IPS-15b (cell line): ENCODE measurements around the gene ARHGEF9.

ENCODE experiments used
- H3K27me3 ChIP-seq: one replicate; pipeline ENCODE4 v1.6.1; 2013; ENCODE audit warnings: low read length; ENCODE audit not compliant: control insufficient read depth, insufficient read depth
- H3K36me3 ChIP-seq: one replicate; pipeline ENCODE4 v1.6.1; 2013; ENCODE audit warnings: low read length; ENCODE audit not compliant: control insufficient read depth, insufficient read depth
- H3K4me1 ChIP-seq: one replicate; pipeline ENCODE4 v1.6.1; 2013; ENCODE audit warnings: mild to moderate bottlenecking, low read length; ENCODE audit not compliant: control insufficient read depth, insufficient read depth
- H3K4me3 ChIP-seq: one replicate; pipeline ENCODE4 v1.5.1; 2013; ENCODE audit warnings: low read depth, low read length
- H3K9ac ChIP-seq: one replicate; pipeline ENCODE4 v1.6.1; 2013; ENCODE audit warnings: low read depth, mild to moderate bottlenecking, low read length
- H3K9me3 ChIP-seq: one replicate; pipeline ENCODE4 v1.6.1; 2013; ENCODE audit warnings: mild to moderate bottlenecking, low read length; ENCODE audit not compliant: control insufficient read depth, insufficient read depth

Gene ARHGEF9

DNA sequence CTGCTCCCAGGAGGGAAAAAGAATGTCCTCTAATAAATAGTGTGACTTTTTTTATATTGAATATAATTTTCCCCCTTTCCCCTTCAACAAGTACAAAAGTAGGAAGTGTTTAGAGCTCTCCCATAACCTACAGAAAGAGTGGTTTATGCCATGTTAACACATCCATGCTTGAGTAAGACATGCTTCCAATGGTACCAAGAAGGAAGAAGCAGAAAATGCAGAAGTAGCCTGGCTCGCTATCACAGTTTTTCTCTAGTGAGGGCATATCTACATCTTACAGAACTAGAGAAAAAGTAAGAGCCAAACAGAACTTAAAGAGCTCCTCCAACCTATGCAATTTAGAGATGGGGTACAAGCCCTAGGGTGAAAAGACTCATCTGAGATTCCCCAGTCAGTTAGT, 82.5 kb downstream of the ARHGEF9 start:
- Histone ChIP-seq H3K4me1 (no peaks in the 10 kb centered on the region), H3K9me3 (no peaks in the 10 kb centered on the region), H3K9ac (no peak overlapping the region), H3K4me3 (no peak overlapping the region), H3K27me3 (no peaks in the 10 kb centered on the region), H3K36me3 (peaks cover 8% of the 10 kb centered on the region)

DNA sequence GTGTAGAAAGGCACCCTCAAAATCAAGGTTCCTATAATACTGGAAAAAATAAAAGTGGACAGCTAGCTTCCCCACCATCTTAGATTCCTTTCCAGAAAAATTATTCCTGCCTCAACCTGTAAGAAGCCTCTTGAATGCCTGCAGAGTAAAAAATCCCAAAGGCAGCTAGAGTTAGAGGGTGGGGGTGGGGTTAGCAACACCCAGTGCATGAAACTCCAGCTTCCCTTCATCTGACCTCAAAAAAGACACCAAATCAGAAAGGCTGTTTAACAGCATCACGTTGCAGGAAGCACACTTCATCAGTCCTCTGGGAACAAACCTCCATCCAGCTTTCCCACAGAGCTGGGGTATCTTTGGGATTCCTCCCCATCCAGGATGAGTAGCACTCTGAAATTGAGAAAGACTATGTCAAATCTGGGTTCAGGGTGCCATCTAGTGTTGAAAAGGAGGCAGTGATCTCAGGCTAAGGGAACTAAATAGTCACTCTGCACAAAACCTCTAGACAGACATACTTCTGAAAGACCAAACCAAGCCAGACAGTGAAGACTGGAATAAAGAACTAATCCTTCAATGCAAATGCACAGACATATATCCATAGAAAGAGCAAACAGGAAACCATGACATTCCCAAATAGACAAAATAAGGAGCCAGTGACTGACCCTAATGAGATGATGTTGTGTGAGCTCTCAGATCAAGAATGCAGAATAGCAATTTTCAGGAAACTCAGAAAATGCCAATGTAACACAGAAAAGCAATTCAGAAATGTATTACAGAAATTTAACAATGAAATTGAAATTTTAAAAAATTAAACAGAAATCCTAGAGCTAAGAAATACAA, 97.9 kb downstream of the ARHGEF9 start:
- no peaks in the 10 kb centered on the region for H3K27me3 ChIP-seq
- no peak overlapping the region for H3K9ac ChIP-seq
- H3K9me3 ChIP-seq = no peaks in the 10 kb centered on the region
- no peaks in the 10 kb centered on the region for H3K36me3 ChIP-seq
- no peak overlapping the region for H3K4me3 ChIP-seq
- peaks cover 4% of the 10 kb centered on the region for H3K4me1 ChIP-seq

GRCh38 chrX:63680423-63680822, 104.6 kb downstream of the ARHGEF9 start:
- no peaks in the 10 kb centered on the region for H3K9me3 ChIP-seq
- H3K4me1 ChIP-seq = no peaks in the 10 kb centered on the region
- H3K36me3 ChIP-seq = peaks cover 7% of the 10 kb centered on the region
- no peak overlapping the region for H3K9ac ChIP-seq
- no peaks in the 10 kb centered on the region for H3K27me3 ChIP-seq
- H3K4me3 ChIP-seq = no peak overlapping the region

GRCh38 chrX:63679432-63679831, 105.6 kb downstream of the ARHGEF9 start:
- Histone ChIP-seq H3K4me1 (no peaks in the 10 kb centered on the region), H3K27me3 (no peaks in the 10 kb centered on the region), H3K9me3 (no peaks in the 10 kb centered on the region), H3K36me3 (peaks cover 7% of the 10 kb centered on the region), H3K4me3 (no peak overlapping the region), H3K9ac (no peak overlapping the region)

DNA sequence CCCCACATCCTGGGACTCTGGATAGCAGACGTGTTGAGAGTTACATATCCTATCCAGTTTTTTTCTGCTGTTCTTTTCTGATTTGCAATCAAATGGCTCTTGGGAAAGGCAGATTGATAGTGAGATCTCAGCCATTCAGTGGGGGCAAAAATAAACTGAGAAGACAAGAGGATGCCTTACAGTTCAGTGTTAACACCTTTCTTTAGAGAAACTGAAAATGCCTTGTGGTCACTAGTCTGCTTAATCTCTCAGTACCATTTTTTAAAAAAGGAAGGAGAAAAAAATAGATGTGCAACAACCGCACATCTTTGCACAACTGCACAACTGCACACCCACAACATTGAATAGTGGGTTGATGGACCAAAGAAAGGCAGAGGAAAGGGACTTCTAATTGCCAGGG, 109.3 kb downstream of the ARHGEF9 start:
- Histone ChIP-seq H3K36me3 (peaks cover 16% of the 10 kb centered on the region), H3K27me3 (no peaks in the 10 kb centered on the region)

DNA sequence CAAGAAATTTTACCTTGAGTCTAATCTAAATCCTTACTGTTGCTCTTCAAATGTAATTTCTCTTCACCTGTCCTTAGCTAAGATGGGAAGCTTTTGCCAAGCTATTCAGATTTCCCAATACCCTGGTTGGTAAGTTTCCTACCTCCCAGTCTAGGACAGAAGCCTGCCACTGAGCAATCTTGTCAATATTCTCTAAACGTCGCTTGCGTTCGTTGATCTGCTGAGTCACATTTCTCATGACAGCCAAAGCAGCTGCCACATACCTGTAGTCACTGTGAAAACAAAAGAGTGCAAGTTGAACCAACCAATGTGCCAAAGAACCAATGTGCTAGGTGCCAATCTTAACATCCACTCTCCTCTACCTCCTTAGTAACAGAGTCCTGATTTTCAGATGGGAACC, 111.1 kb downstream of the ARHGEF9 start:
- H3K4me3 ChIP-seq = no peak overlapping the region
- peaks cover 3% of the 10 kb centered on the region for H3K9me3 ChIP-seq

More for the DNA sequence above, 109.3 kb downstream of the ARHGEF9 start:
- H3K9me3 ChIP-seq = peaks cover 3% of the 10 kb centered on the region
- no peak overlapping the region for H3K4me3 ChIP-seq
- no peaks in the 10 kb centered on the region for H3K4me1 ChIP-seq
- H3K9ac ChIP-seq = no peak overlapping the region

DNA sequence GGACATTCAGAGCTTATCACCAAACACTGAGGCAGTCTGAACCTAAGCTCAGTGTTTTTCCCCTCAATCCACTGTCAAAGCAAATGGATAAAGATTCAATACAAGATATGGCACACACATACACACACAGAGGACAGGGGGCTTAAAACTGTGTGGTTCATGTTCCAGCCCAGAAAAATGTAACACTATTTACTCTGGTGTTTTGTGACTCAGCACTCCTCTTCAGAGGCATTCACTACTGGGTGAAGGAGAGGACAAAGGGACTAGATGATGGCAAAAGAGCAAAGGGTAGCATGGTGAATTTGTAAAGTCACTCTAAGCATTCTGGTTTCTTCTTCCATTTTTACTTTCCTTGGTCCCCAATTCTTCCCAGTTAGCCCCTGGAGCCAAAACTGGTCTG, 120.3 kb downstream of the ARHGEF9 start:
- Histone ChIP-seq H3K4me1 (no peaks in the 10 kb centered on the region), H3K27me3 (no peaks in the 10 kb centered on the region), H3K4me3 (no peak overlapping the region), H3K9ac (no peak overlapping the region), H3K9me3 (peaks cover 6% of the 10 kb centered on the region), H3K36me3 (peaks cover 5% of the 10 kb centered on the region)

More for the DNA sequence above, 111.1 kb downstream of the ARHGEF9 start:
- Histone ChIP-seq H3K36me3 (peaks cover 16% of the 10 kb centered on the region), H3K27me3 (no peaks in the 10 kb centered on the region), H3K9ac (no peak overlapping the region), H3K4me1 (no peaks in the 10 kb centered on the region)

DNA sequence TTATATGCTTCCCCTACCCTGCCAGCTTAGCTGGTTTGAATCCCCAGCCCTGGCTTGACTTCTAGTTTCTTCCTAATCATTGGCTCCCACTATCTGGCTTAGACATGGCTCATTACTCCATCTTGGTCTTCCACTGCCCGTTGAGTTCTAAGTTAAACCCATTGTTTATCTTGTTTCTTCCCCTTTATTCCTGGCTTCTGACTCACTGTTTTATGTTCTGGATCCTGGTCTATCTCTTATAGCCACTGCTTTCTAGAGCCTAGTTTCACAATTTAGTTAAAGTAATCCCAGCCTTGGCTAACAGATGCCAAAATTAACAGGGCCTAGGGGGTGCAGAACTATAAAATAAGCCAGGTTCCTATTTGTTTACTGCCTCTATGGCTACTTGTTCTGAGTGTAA, 120.9 kb downstream of the ARHGEF9 start:
- H3K27me3 ChIP-seq = no peaks in the 10 kb centered on the region
- H3K4me3 ChIP-seq = no peak overlapping the region
- no peaks in the 10 kb centered on the region for H3K4me1 ChIP-seq
- H3K9ac ChIP-seq = no peak overlapping the region
- peaks cover 5% of the 10 kb centered on the region for H3K36me3 ChIP-seq
- H3K9me3 ChIP-seq = peaks cover 6% of the 10 kb centered on the region

GRCh38 chrX:63661676-63662075, 123.3 kb downstream of the ARHGEF9 start:
- Histone ChIP-seq H3K9me3 (peaks cover 5% of the 10 kb centered on the region), H3K9ac (no peak overlapping the region), H3K36me3 (peaks cover 5% of the 10 kb centered on the region), H3K4me3 (no peak overlapping the region), H3K27me3 (no peaks in the 10 kb centered on the region), H3K4me1 (no peaks in the 10 kb centered on the region)

- Histone ChIP-seq H3K4me3 (no peak overlapping the region), H3K9ac (no peak overlapping the region), H3K4me1 (no peaks in the 10 kb centered on the region), H3K27me3 (no peaks in the 10 kb centered on the region), H3K36me3 (no peaks in the 10 kb centered on the region), H3K9me3 (no peaks in the 10 kb centered on the region)
Measured at GRCh38 chrX:63658920-63659319, 126.1 kb downstream of the ARHGEF9 start.

DNA sequence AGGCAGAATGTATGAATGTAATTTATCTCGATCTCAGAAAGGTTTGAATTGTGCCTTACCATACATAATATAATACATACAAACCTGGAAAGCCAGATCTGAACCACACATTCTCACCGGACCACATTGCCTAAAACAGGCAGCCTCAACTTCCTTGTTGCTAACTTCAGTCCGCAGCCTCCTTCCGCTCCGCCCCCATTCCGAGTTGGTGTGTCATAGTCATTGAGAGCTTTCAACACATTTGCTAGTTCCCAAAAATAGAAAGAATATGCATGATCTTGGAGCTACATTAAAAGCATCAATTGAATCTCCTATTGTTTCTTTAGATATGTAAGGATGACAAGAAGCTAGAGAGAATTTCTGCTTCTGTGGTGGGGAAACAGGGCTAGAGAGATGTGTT, 127.2 kb downstream of the ARHGEF9 start:
- no peaks in the 10 kb centered on the region for H3K4me1 ChIP-seq
- H3K36me3 ChIP-seq = no peaks in the 10 kb centered on the region
- H3K27me3 ChIP-seq = no peaks in the 10 kb centered on the region
- H3K4me3 ChIP-seq = no peak overlapping the region
- no peaks in the 10 kb centered on the region for H3K9me3 ChIP-seq
- H3K9ac ChIP-seq = no peak overlapping the region

GRCh38 chrX:63656871-63657580, 128.0 kb downstream of the ARHGEF9 start:
- H3K4me3 ChIP-seq = no peak overlapping the region
- no peaks in the 10 kb centered on the region for H3K4me1 ChIP-seq
- H3K36me3 ChIP-seq = no peaks in the 10 kb centered on the region
- H3K9me3 ChIP-seq = no peaks in the 10 kb centered on the region
- H3K27me3 ChIP-seq = no peaks in the 10 kb centered on the region
- H3K9ac ChIP-seq = no peak overlapping the region
